A549 (cell line): ENCODE data around the gene WNT8A.

Experiments used
- ELK1 ChIP-seq: fragments of 150-350 bp; IDR thresholded peaks from 2 replicates; pipeline ENCODE4 v1.6.1; 2014; ENCODE audit warnings: low read depth, mild to moderate bottlenecking, low read length
- HOXA7 ChIP-seq: fragments of 250-450 bp; sonication (Bioruptor Pico); IDR thresholded peaks from 2 replicates; pipeline ENCODE4 v1.5.0; 2020; ENCODE audit warnings: mild to moderate bottlenecking, moderate library complexity
- JUN ChIP-seq, 2 experiments: fragments of >200 bp; sonication (Bioruptor Twin); formaldehyde crosslinking; IDR thresholded peaks; 2 replicates in 1 of 2; 3 replicates in 1 of 2; pipeline ENCODE4 v1.6.1; 2016 to 2017
- KDM5A ChIP-seq: fragments of 200-600 bp; sonication (generic); IDR thresholded peaks from 2 replicates; pipeline ENCODE4 v1.6.1; 2016; ENCODE audit warnings: antibody characterized with exemption, mild to moderate bottlenecking
- MYC ChIP-seq: IDR thresholded peaks from 2 replicates; pipeline ENCODE4 v1.6.1; 2012; ENCODE audit warnings: mild to moderate bottlenecking, inconsistent platforms, low read length, improper control_type of control experiment, borderline replicate concordance
- POLR2A ChIP-seq: IDR thresholded peaks from 2 replicates; pipeline ENCODE4 v1.6.1; 2012; ENCODE audit warnings: mild to moderate bottlenecking, low read length
- RAD21 ChIP-seq, 2 experiments: fragments of >200 bp in 1 of 2; sonication (Bioruptor Twin) in 1 of 2; formaldehyde crosslinking in 1 of 2; IDR thresholded peaks in 1 of 2; conservative IDR thresholded peaks in 1 of 2; 2 replicates in 1 of 2; 3 replicates in 1 of 2; pipeline ENCODE4 v1.6.1; 2012 to 2018; ENCODE audit warnings: inconsistent platforms in 1 of 2
- REST ChIP-seq: fragments of 200-600 bp; sonication (generic); IDR thresholded peaks from 2 replicates; pipeline ENCODE4 v1.6.1; 2016; ENCODE audit warnings: antibody characterized with exemption, mild to moderate bottlenecking, moderate library complexity
- TF ChIP-seq, protein P1 (sequence below): fragments of >200 bp; sonication (Bioruptor Twin); formaldehyde crosslinking; IDR thresholded peaks from 3 replicates; pipeline ENCODE4 v1.5.1; 2016
- TF ChIP-seq, protein P2 (sequence below): fragments of 250-450 bp; sonication (Bioruptor Pico); IDR thresholded peaks from 2 replicates; pipeline ENCODE4 v1.5.0; 2021; ENCODE audit warnings: mild to moderate bottlenecking, moderate library complexity, borderline replicate concordance
- TF ChIP-seq, protein P3 (sequence below): fragments of 450-650 bp; IDR thresholded peaks from 2 replicates; pipeline ENCODE4 v1.6.1; 2014; ENCODE audit warnings: antibody characterized with exemption

DNA sequence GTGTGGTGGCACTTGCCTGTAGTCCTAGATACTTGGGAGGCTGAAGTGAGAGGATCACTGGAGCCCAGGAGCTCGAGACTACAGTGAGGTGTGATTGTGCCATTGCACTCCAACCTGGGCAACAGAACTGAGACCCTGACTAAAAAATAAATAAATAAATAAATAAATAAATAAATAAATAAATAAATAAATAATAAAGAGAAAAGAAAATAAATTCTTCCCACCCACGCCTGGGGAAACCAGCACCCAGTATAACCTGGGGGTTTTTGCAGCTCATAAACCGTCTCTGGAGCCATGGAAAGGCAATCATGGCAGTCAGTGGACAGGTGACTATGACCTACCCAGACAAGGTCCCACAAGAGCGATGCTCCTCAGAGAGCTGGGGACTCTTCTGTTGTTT is 7.9 kb downstream of the WNT8A start:
- TF ChIP-seq, protein P1, sequence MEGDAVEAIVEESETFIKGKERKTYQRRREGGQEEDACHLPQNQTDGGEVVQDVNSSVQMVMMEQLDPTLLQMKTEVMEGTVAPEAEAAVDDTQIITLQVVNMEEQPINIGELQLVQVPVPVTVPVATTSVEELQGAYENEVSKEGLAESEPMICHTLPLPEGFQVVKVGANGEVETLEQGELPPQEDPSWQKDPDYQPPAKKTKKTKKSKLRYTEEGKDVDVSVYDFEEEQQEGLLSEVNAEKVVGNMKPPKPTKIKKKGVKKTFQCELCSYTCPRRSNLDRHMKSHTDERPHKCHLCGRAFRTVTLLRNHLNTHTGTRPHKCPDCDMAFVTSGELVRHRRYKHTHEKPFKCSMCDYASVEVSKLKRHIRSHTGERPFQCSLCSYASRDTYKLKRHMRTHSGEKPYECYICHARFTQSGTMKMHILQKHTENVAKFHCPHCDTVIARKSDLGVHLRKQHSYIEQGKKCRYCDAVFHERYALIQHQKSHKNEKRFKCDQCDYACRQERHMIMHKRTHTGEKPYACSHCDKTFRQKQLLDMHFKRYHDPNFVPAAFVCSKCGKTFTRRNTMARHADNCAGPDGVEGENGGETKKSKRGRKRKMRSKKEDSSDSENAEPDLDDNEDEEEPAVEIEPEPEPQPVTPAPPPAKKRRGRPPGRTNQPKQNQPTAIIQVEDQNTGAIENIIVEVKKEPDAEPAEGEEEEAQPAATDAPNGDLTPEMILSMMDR, result no peak
- no peak for TF ChIP-seq ELK1
- TF ChIP-seq POLR2A, result no peak
- TF ChIP-seq RAD21 (conservative IDR thresholded peaks at IDR 0.05 in 1 of 2, IDR thresholded peaks at IDR 0.05 in 1 of 2), result no peak
- TF ChIP-seq HOXA7 (CRISPR knock-in tag), result no peak
- TF ChIP-seq MYC, result no peak
- TF ChIP-seq, protein P2, sequence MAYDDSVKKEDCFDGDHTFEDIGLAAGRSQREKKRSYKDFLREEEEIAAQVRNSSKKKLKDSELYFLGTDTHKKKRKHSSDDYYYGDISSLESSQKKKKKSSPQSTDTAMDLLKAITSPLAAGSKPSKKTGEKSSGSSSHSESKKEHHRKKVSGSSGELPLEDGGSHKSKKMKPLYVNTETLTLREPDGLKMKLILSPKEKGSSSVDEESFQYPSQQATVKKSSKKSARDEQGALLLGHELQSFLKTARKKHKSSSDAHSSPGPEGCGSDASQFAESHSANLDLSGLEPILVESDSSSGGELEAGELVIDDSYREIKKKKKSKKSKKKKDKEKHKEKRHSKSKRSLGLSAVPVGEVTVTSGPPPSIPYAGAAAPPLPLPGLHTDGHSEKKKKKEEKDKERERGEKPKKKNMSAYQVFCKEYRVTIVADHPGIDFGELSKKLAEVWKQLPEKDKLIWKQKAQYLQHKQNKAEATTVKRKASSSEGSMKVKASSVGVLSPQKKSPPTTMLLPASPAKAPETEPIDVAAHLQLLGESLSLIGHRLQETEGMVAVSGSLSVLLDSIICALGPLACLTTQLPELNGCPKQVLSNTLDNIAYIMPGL, result no peak
- TF ChIP-seq REST, result no peak
- no peak for TF ChIP-seq JUN (IDR thresholded peaks at IDR 0.05)
- TF ChIP-seq, protein P3, sequence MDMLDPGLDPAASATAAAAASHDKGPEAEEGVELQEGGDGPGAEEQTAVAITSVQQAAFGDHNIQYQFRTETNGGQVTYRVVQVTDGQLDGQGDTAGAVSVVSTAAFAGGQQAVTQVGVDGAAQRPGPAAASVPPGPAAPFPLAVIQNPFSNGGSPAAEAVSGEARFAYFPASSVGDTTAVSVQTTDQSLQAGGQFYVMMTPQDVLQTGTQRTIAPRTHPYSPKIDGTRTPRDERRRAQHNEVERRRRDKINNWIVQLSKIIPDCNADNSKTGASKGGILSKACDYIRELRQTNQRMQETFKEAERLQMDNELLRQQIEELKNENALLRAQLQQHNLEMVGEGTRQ, result no peak
- TF ChIP-seq KDM5A, result no peak
